ENCODE measurements around the gene KIF5A.

Gene KIF5A

DNA sequence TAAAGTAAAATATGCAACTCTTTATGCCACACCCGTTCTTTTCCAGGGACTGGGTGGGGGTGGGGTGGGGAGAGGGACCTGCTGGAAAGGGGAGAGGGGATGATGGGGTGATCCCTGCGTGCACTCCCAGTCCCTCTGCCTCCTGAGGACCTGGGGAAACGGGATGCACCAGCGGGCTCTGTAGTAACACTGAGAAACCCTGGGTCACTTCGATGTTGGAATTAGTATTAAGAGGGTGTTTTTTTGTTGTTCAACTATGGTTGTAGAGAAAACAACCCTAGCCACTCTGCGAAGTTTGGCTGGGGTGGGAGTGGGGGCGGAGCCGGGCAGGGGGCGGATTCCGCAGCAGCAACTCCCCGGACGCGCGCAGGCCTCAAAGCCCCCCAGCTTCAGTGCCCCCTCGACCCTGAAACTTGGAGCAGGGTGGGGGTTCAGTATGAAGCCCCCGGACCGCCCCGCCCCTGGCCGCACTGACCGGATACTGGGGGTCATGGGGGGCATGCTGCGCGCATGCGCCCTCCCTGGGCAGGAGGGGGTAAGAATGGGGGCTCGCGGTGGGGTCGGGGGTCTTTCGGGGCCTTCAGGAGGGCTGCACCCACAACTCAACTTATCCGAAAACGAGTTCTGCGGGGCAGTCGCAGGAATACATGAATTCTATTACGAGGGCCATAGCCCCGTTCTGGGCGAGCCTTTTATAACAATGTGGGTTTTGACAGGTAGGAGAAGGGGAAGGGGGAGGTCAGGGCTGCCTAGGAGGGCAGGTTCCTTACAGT, 60.1 kb downstream of the KIF5A start:
- no peak overlapping the region for H3K27ac ChIP-seq
- no peak for TF ChIP-seq ZFX (IDR thresholded peaks at IDR 0.05; ENCODE audit: borderline replicate concordance)
- TF ChIP-seq, protein P1, sequence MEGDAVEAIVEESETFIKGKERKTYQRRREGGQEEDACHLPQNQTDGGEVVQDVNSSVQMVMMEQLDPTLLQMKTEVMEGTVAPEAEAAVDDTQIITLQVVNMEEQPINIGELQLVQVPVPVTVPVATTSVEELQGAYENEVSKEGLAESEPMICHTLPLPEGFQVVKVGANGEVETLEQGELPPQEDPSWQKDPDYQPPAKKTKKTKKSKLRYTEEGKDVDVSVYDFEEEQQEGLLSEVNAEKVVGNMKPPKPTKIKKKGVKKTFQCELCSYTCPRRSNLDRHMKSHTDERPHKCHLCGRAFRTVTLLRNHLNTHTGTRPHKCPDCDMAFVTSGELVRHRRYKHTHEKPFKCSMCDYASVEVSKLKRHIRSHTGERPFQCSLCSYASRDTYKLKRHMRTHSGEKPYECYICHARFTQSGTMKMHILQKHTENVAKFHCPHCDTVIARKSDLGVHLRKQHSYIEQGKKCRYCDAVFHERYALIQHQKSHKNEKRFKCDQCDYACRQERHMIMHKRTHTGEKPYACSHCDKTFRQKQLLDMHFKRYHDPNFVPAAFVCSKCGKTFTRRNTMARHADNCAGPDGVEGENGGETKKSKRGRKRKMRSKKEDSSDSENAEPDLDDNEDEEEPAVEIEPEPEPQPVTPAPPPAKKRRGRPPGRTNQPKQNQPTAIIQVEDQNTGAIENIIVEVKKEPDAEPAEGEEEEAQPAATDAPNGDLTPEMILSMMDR (IDR thresholded peaks at IDR 0.05) = no peak

DNA sequence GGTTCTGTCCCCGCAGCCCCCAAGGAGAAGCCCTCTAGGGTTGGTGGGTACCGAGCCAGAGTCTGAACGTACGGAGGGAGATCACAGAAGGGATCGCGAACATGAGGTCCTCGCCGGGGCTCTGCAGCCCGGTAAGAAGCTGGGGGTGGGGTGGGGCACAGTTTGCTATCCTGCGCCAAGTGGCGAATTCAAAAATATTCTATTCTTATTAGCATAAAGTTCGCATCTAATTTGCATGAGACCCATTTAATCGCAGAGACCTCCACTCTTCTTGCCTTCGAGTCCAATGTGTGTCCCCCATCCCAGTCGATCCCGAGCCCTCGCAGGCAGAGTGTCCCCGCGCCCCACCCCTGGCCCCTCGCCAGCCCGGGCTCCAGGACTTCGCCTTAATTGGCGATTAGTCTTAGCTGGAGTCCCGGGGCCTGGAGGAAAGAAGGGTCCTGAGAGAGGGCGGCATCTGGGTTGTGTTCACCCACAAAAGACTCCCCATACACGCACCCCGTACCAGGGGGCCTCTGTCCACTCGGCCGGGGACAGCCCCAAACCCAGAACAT, 60.8 kb downstream of the KIF5A start:
- H3K27ac ChIP-seq = no peak overlapping the region
- TF ChIP-seq, protein P1 (IDR thresholded peaks at IDR 0.05) = no peak
- no peak for TF ChIP-seq ZFX (IDR thresholded peaks at IDR 0.05; ENCODE audit: borderline replicate concordance)

DNA sequence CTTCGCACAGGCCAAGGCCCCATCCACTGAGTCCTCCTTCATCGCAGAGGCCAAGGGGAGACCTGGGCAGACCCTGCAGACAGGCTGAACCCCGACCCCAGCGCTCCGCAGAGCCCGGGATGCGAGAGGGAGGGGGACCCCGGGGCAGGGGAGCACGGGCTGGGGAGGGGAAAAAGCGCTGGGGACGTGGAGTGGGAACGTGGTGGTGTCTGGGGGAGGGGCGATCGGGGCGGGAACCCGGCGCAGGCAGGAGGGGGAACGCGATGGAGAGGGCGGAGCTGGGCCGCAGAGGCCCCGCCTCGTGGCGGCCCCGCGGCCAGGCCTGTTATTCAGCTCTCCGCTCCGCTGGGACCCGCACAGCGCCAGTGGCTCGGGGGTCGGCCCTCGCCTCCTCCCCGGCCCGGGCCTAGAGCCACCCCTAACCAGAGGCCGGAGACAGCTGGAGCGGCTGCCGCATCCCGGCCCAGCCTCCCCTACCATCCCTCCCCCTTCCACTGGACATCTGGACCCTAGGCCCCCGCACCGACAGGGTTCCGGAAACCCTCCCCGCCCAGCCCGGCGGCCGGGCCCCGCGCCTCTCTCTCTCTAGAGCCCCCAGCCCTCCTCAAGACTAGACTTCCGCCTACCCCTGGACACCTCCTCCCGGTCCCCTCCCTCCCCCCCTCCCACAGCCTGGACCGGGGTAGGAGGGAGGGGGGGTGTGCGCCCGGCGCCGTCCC, 61.4 kb downstream of the KIF5A start, which contains the start of gene ARHGEF25:
Gene ARHGEF25 (plus strand): TSS at position 328 of the 719 bp plus-strand sequence. CDS start 460 bp downstream, outside the sequence.
- no peak within 1 kb of the TSS for H3K27ac ChIP-seq
- TF ChIP-seq, protein P1 (IDR thresholded peaks at IDR 0.05) = no peak
- no peak for TF ChIP-seq ZFX (IDR thresholded peaks at IDR 0.05; ENCODE audit: borderline replicate concordance)

DNA sequence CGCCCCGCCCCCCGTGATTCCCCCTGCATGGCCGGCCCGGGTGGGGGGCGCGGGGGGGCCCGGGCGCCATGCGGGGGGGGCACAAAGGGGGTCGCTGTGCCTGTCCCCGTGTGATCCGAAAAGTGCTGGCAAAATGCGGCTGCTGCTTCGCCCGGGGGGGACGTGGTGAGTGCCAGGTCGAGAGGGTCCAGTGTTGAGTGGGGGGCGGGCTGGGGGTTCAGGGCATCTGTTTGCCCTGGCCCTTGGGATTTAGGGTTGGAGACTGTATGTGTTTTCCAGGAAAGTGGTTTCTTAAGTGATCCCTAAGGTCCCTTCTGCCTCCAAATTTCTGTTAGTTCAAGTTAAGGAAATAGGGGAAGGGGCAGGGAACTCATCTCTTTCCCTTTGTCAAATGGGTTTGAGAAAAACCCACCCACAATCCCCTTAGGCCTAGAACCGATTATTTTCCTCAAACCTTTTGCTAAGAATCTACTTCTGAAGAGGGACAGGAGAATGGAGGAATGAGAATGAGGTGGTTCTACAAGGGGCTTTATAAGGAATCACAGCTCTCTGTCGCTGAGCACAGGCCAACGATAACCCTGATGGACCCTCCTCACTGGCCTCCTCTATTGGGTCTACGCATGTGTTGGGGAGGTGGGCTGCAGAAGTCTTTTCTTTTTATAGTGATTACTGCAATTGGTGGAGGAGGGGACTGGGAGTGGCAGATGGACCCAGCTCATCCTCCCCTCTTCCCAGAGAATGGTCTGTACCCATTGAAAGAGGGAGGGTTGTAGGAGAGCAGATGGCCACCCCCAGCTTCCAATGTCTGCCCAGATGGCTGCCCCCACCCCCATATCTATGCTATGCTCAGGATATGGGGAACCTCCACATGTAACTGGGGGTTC, 62.2 kb downstream of the KIF5A start:
- TF ChIP-seq, protein P1 (IDR thresholded peaks at IDR 0.05) = no peak
- no peak for TF ChIP-seq ZFX (IDR thresholded peaks at IDR 0.05; ENCODE audit: borderline replicate concordance)
- H3K27ac ChIP-seq = no peak overlapping the region

DNA sequence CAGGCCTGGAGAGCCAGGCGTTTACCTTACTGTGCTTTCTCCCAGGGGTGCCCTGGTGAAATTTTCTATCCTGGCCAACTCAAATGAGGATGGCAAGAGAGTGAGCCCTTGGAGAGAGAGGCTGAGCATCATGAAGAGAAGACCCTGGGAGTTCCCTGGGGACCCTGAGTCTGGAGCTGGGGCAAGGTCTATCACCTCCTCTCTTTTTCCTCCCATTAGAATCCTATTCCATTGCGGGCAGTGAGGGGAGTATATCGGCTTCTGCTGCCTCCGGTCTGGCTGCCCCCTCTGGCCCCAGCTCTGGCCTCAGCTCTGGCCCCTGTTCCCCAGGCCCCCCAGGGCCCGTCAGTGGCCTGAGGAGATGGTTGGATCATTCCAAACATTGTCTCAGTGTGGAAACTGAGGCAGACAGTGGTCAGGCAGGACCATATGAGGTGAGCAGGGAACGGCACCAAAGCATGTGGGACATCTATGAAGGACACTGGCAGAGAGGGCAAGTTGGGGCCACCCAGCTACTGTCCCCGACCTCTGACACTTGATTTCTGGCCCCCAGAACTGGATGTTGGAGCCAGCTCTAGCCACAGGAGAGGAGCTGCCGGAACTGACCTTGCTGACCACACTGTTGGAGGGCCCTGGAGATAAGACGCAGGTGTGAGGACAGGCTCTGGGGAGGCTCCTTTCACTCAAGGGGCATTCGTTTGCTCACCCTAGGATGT, 63.0 kb downstream of the KIF5A start:
- TF ChIP-seq, protein P1 (IDR thresholded peaks at IDR 0.05) = no peak
- no peak overlapping the region for H3K27ac ChIP-seq

DNA sequence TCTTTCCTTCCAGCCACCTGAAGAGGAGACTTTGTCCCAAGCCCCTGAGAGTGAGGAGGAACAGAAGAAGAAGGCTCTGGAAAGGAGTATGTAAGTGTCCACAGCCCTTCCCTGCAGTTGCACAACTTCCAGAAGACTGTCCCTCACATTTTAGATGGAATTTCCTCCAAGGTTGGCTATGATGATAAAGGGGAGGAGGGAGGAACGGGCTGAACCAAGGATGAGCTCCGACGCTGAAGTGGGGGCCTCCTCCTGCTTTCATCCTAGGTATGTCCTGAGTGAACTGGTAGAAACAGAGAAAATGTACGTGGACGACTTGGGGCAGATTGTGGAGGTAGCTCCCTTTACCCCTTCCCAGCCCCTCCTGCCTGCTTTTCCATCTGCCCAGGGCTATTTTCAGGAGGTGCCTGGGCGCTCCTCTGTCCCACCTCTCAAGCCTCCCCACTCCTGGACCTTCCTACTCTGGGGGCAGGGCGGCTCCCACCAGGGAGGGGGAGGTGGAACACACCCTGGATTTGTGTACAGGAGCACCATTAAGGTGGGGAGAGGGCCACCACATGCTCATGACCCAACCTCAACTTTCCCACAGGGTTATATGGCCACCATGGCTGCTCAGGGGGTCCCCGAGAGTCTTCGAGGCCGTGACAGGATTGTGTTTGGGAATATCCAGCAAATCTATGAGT, 63.7 kb downstream of the KIF5A start:
- TF ChIP-seq ZFX (IDR thresholded peaks at IDR 0.05; ENCODE audit: borderline replicate concordance) = no peak
- TF ChIP-seq, protein P1 (IDR thresholded peaks at IDR 0.05) = no peak
- no peak overlapping the region for H3K27ac ChIP-seq

Measured in 22Rv1 (cell line).